Right lobe of liver (tissue), 4 donors: ENCODE results near the gene RADIL.

Experiments
- POLR2A ChIP-seq: fragments of 450-650 bp; IDR thresholded peaks from one replicate; pipeline ENCODE4 v1.6.1; 2017; ENCODE audit warnings: antibody characterized with exemption, mild to moderate bottlenecking
- TF ChIP-seq, protein P1 (sequence below), 4 donors: fragments of 200-600 bp in 3 of 4; fragments of 450-650 bp in 1 of 4; IDR thresholded peaks; one replicate each; pipeline versions ENCODE4 v1.5.1 to v1.8.0; 2016 to 2022; ENCODE audit warnings: antibody characterized with exemption in 4 of 4, mild to moderate bottlenecking in 2 of 4
- donor health status: DM: no; HTN: no; CAD: no.
- donor health status: DM: no; HTN: no; CAD: no.
- donor health status: DM: no; HTN: yes; CAD: no.

DNA sequence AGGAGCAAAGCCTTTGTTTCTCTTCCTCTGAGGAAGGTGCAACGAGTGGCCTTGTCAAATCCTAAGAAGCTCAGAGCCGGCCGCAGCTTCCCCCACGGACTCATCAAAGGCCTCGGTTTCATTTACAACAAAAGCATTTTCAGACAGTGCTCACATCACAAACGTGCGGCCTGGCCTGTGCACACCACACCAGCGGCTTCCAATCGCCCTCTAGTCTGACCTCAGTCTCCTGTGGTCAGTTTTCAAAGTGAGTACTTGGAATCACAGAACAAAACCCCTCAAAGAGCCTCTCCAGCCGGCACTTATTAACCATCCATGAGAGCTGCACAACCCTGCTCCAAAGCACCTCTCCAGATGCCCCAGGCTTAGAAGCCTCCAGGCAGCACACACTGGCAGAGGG is 3.3 kb downstream of the RADIL start:
- no peak for TF ChIP-seq POLR2A
- TF ChIP-seq, protein P1, sequence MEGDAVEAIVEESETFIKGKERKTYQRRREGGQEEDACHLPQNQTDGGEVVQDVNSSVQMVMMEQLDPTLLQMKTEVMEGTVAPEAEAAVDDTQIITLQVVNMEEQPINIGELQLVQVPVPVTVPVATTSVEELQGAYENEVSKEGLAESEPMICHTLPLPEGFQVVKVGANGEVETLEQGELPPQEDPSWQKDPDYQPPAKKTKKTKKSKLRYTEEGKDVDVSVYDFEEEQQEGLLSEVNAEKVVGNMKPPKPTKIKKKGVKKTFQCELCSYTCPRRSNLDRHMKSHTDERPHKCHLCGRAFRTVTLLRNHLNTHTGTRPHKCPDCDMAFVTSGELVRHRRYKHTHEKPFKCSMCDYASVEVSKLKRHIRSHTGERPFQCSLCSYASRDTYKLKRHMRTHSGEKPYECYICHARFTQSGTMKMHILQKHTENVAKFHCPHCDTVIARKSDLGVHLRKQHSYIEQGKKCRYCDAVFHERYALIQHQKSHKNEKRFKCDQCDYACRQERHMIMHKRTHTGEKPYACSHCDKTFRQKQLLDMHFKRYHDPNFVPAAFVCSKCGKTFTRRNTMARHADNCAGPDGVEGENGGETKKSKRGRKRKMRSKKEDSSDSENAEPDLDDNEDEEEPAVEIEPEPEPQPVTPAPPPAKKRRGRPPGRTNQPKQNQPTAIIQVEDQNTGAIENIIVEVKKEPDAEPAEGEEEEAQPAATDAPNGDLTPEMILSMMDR (IDR thresholded peaks at IDR 0.05): no peak
